HepG2 (cell line): ENCODE results near the gene COX7A2L. TPM values are rescaled to one million over a fixed set of nuclear protein-coding genes. Genes with fewer than 3 reads are reported as not detected.
A peak's percentile ranks its signal among the peaks of the same experiment; 100 is the strongest.

ENCODE experiments used
- AGO1 ChIP-seq: fragments of 200-400 bp; formaldehyde crosslinking; IDR thresholded peaks from 2 replicates; pipeline ENCODE4 v1.6.1; 2017; ENCODE audit warnings: mild to moderate bottlenecking, low read depth, low read length, moderate library complexity; ENCODE audit not compliant: poor library complexity, severe bottlenecking
- ARID3A ChIP-seq: IDR thresholded peaks from 2 replicates; pipeline ENCODE4 v1.6.1; 2012; ENCODE audit warnings: low read depth, low read length, improper control_type of control experiment
- GLI4 ChIP-seq: sonication (generic); formaldehyde crosslinking; IDR thresholded peaks from 2 replicates; pipeline ENCODE4 v1.5.1; 2020; ENCODE audit warnings: missing genetic modification reagents, mild to moderate bottlenecking, moderate library complexity, borderline replicate concordance
- HMGXB3 ChIP-seq: sonication (generic); formaldehyde crosslinking; IDR thresholded peaks from 2 replicates; pipeline ENCODE4 v1.4.0; 2020; ENCODE audit warnings: missing genetic modification reagents, borderline replicate concordance
- HNRNPL ChIP-seq: fragments of 200-400 bp; formaldehyde crosslinking; IDR thresholded peaks from 2 replicates; pipeline ENCODE4 v1.6.1; 2017; ENCODE audit warnings: mild to moderate bottlenecking, low read depth, low read length
- KDM1A ChIP-seq: IDR thresholded peaks from 2 replicates; pipeline ENCODE4 v1.6.1; 2016; ENCODE audit warnings: missing compliant biosample characterization
- PLRG1 ChIP-seq: fragments of 450-650 bp; conservative IDR thresholded peaks from 2 replicates; pipeline ENCODE4 v1.6.1; 2016
- STAT6 ChIP-seq: sonication (generic); formaldehyde crosslinking; IDR thresholded peaks from 2 replicates; pipeline ENCODE4 v1.4.0; 2020; ENCODE audit warnings: missing genetic modification reagents, mild to moderate bottlenecking, borderline replicate concordance
- TFDP1 ChIP-seq: IDR thresholded peaks from 2 replicates; pipeline ENCODE4 v1.6.1; 2016; ENCODE audit warnings: missing compliant biosample characterization, missing genetic modification reagents, borderline replicate concordance
- UBTF ChIP-seq: sonication (generic); formaldehyde crosslinking; IDR thresholded peaks from 2 replicates; pipeline ENCODE4 v1.4.0; 2020; ENCODE audit warnings: mild to moderate bottlenecking, missing genetic modification reagents
- ZBTB38 ChIP-seq: sonication (generic); formaldehyde crosslinking; IDR thresholded peaks from 2 replicates; pipeline ENCODE4 v1.5.1; 2020; ENCODE audit warnings: mild to moderate bottlenecking, missing genetic modification reagents
- ZFP90 ChIP-seq: sonication (generic); formaldehyde crosslinking; IDR thresholded peaks from 2 replicates; pipeline ENCODE4 v1.8.0; 2022; ENCODE audit warnings: missing genetic modification reagents, mild to moderate bottlenecking, inconsistent platforms, borderline replicate concordance
- ZNF205 ChIP-seq: IDR thresholded peaks from 2 replicates; pipeline ENCODE4 v1.6.1; 2018; ENCODE audit warnings: missing biosample characterization, missing genetic modification reagents
- ZNF230 ChIP-seq: sonication (generic); formaldehyde crosslinking; IDR thresholded peaks from 2 replicates; pipeline ENCODE4 v1.4.0; 2020; ENCODE audit warnings: mild to moderate bottlenecking, missing genetic modification reagents
- ZNF414 ChIP-seq: sonication (generic); formaldehyde crosslinking; IDR thresholded peaks from 2 replicates; pipeline ENCODE4 v1.5.0; 2020; ENCODE audit warnings: missing genetic modification reagents
- polyA plus RNA-seq, 8 experiments: library from polyadenylated mRNA; depleted of rRNA in 3 of 8; stranded (reverse) in 7 of 8; unstranded in 1 of 8; fragments of >200 nt; fragmentation: Illumina TruSeq in 4 of 8; extraction: Trizol in 4 of 8; gene quantifications; 2 replicates each; pipeline versions ENCODE4 v1.2.1 to v1.2.3, GENCODE V29; 2011 to 2016; ENCODE audit warnings: low read depth in 4 of 8, missing spikeins in 1 of 8, mixed read lengths in 1 of 8; ENCODE audit not compliant: insufficient read depth in 1 of 8
- total RNA-seq, 5 experiments: library from RNA; depleted of rRNA; stranded (reverse); fragments of >200 nt; fragmentation: Illumina TruSeq; extraction: Trizol; gene quantifications; 2 replicates each; pipeline ENCODE4 v1.2.3, GENCODE V29; 2016; ENCODE audit warnings: low read depth in 1 of 5

The COX7A2L gene
- total and polyA plus RNA-seq, 2 of the 13 experiments (the other 11 are each of a cell fraction or from before 2014, with no cell fraction given): 155 to 201 TPM

GRCh38 chr2:42337846-42338566, 23.0 kb downstream of the COX7A2L start (continued):
- no peak for TF ChIP-seq STAT6 (CRISPR knock-in tag)
- TF ChIP-seq HMGXB3 (CRISPR knock-in tag): no peak
- no peak for TF ChIP-seq TFDP1 (CRISPR knock-in tag)
- no peak for TF ChIP-seq KDM1A (CRISPR knock-in tag)
- TF ChIP-seq ZNF205 (CRISPR knock-in tag): no peak
- peak; percentile 41; the same call in 1 of the 2 replicates for TF ChIP-seq HNRNPL
- TF ChIP-seq AGO1: no peak
- TF ChIP-seq UBTF (CRISPR knock-in tag): peak; percentile 8; the same call in 1 of the 2 replicates
- no peak for TF ChIP-seq PLRG1
- TF ChIP-seq ZNF414 (CRISPR knock-in tag): no peak
- TF ChIP-seq ZFP90 (CRISPR knock-in tag): no peak
- no peak for TF ChIP-seq ARID3A
- TF ChIP-seq ZBTB38 (CRISPR knock-in tag): peak; percentile 85; the same call in 1 of the 2 replicates
- no peak for TF ChIP-seq GLI4 (CRISPR knock-in tag)
- TF ChIP-seq ZNF230 (CRISPR knock-in tag): no peak
